Measurements from ENCODE around the gene SPTLC2. TPM values are rescaled to one million over a fixed set of nuclear protein-coding genes. Genes with fewer than 3 reads are reported as not detected.
"Not testable (repeated sequence)": the region's sequence is repeated elsewhere in the genome, so short reads cannot be mapped to it uniquely, and the experiment has no call there.

SPTLC2 gene
- total RNA-seq, 1 donor from 2014 or later: 29.6 TPM

- Mint-ChIP-seq H3K27me3 (ENCODE audit: low read depth) (no peaks in the 10 kb centered on the region), H3K9me3 (no peaks in the 10 kb centered on the region), H3K4me3 (ENCODE audit: low read depth) (peak overlapping the region; percentile 66), H3K36me3 (ENCODE audit: low read depth) (peaks cover 35% of the 10 kb centered on the region), H3K27ac (peak overlapping the region; percentile 57), H3K4me1 (ENCODE audit: low read depth) (peaks cover 46% of the 10 kb centered on the region)
- intact Hi-C loops (cut with micrococcal nuclease): no loop called here
- peak; percentile 19 for DNase-seq (ENCODE audit: low spot score)
These were observed 17.9 kb downstream of the SPTLC2 start for GRCh38 chr14:77598366-77599070.

DNA sequence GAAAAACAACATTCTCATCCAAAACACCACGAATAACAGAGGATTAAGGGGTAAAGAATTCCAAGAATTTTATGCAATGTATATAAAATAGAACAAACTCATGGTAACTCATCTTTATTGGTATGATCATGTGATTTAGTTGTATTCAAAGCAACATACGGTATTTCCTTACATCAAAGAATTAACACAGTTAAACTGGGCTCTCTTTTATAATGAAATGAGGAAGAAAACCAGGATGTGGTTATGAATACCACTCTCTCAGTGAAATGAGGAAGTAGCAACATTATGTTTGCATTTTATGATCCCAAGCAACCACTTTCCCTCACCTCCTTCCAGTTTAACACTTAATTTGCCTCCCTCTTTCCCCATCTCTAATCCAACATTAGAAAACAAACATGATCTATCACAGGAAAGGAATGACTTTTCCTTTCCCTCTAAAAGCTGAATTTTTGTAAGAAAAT, 22.9 kb downstream of the SPTLC2 start:
- Mint-ChIP-seq H3K4me3 (ENCODE audit: low read depth) (peak overlapping the region; percentile 55), H3K27ac (peak overlapping the region; percentile 72), H3K27me3 (ENCODE audit: low read depth) (no peaks in the 10 kb centered on the region), H3K4me1 (ENCODE audit: low read depth) (peaks cover 51% of the 10 kb centered on the region), H3K9me3 (no peaks in the 10 kb centered on the region), H3K36me3 (ENCODE audit: low read depth) (peaks cover 51% of the 10 kb centered on the region)
- no peak for DNase-seq (ENCODE audit: low spot score)
- intact Hi-C loops (cut with micrococcal nuclease): no loop called here

- Mint-ChIP-seq H3K9me3 (no peaks in the 10 kb centered on the region), H3K27ac (peak overlapping the region; percentile 19), H3K27me3 (ENCODE audit: low read depth) (no peaks in the 10 kb centered on the region), H3K4me1 (ENCODE audit: low read depth) (peaks cover 53% of the 10 kb centered on the region), H3K36me3 (ENCODE audit: low read depth) (peaks cover 50% of the 10 kb centered on the region), H3K4me3 (ENCODE audit: low read depth) (no peak overlapping the region)
- intact Hi-C loops (cut with micrococcal nuclease): no loop called here
- no peak for DNase-seq (ENCODE audit: low spot score)
These were observed 25.5 kb downstream of the SPTLC2 start for GRCh38 chr14:77590845-77591485.

DNA sequence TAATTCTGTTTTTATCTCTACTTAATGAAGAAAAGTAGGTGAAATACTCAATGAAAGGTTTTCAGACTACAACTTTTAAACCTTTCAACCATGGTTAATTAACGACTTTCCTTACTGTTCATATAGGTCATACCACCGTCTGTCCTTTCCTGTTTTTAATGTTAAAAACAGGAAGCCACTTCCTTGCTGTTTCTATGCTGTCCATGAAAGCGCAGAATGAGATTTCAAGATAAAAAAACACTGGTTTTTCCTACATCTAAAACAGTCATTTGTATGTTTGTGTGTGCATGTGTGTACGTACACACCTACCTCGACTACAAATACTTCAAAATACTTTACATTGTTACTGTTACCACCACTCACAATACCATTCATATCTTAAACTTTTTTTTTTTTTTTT, 27.3 kb downstream of the SPTLC2 start:
- intact Hi-C loops (cut with micrococcal nuclease): no loop called here
- no peak for DNase-seq (ENCODE audit: low spot score)
- H3K27ac Mint-ChIP-seq: no peak overlapping the region
- peaks cover 49% of the 10 kb centered on the region for H3K4me1 Mint-ChIP-seq (ENCODE audit: low read depth)
- H3K36me3 Mint-ChIP-seq (ENCODE audit: low read depth): peaks cover 38% of the 10 kb centered on the region
- H3K27me3 Mint-ChIP-seq (ENCODE audit: low read depth): no peaks in the 10 kb centered on the region
- peak overlapping the region; percentile 30 for H3K4me3 Mint-ChIP-seq (ENCODE audit: low read depth)
- no peaks in the 10 kb centered on the region for H3K9me3 Mint-ChIP-seq

GRCh38 chr14:77588411-77589025, 27.9 kb downstream of the SPTLC2 start:
- peak overlapping the region; percentile 42 for H3K27ac Mint-ChIP-seq

GRCh38 chr14:77585385-77585784, 31.1 kb downstream of the SPTLC2 start:
- Mint-ChIP-seq H3K27ac (no peak overlapping the region), H3K9me3 (no peaks in the 10 kb centered on the region), H3K27me3 (ENCODE audit: low read depth) (no peaks in the 10 kb centered on the region), H3K4me1 (ENCODE audit: low read depth) (peaks cover 46% of the 10 kb centered on the region), H3K4me3 (ENCODE audit: low read depth) (no peak overlapping the region), H3K36me3 (ENCODE audit: low read depth) (peaks cover 22% of the 10 kb centered on the region)
- no peak for DNase-seq (ENCODE audit: low spot score)
- intact Hi-C loops (cut with micrococcal nuclease): no loop called here

More at GRCh38 chr14:77588411-77589025, 27.9 kb downstream of the SPTLC2 start:
- H3K4me3 Mint-ChIP-seq (ENCODE audit: low read depth); intact Hi-C loops (cut with micrococcal nuclease); DNase-seq (ENCODE audit: low spot score); H3K27me3 Mint-ChIP-seq (ENCODE audit: low read depth); H3K9me3 Mint-ChIP-seq: not testable (repeated sequence)
- Mint-ChIP-seq H3K4me1 (ENCODE audit: low read depth) (peaks cover 46% of the 10 kb centered on the region), H3K36me3 (ENCODE audit: low read depth) (peaks cover 34% of the 10 kb centered on the region)

GRCh38 chr14:77584809-77585208, 31.6 kb downstream of the SPTLC2 start:
- Mint-ChIP-seq H3K4me3 (ENCODE audit: low read depth) (no peak overlapping the region), H3K9me3 (no peaks in the 10 kb centered on the region), H3K4me1 (ENCODE audit: low read depth) (peaks cover 43% of the 10 kb centered on the region), H3K27me3 (ENCODE audit: low read depth) (no peaks in the 10 kb centered on the region), H3K36me3 (ENCODE audit: low read depth) (peaks cover 20% of the 10 kb centered on the region), H3K27ac (no peak overlapping the region)
- intact Hi-C loops (cut with micrococcal nuclease): loop anchor here (5.0 kb wide), 1 partner anchor 32 kb away; the partner anchor contains the start of gene SPTLC2
- no peak for DNase-seq (ENCODE audit: low spot score)

DNA sequence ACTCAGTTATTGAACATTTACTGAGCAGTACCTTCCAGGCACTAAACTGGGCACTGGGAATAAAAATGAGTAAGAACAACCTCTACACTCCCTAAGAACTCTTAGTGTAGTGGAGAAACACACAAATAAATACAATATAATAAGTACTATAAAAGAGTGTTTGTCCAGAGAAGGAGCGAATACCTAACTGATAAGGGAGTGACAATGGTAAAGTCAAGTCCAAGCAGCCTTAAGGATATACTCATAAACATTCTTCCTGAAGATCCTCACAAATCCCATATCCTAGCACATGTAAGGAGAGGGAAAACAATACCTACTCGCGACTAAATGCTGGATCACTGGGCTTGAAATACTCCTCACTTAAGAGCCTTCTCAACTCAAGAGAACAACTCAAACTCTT, 32.8 kb downstream of the SPTLC2 start:
- Mint-ChIP-seq H3K27me3 (ENCODE audit: low read depth) (no peaks in the 10 kb centered on the region), H3K27ac (no peak overlapping the region), H3K36me3 (ENCODE audit: low read depth) (peaks cover 23% of the 10 kb centered on the region), H3K4me1 (ENCODE audit: low read depth) (peaks cover 36% of the 10 kb centered on the region), H3K9me3 (no peaks in the 10 kb centered on the region), H3K4me3 (ENCODE audit: low read depth) (no peak overlapping the region)
- intact Hi-C loops (cut with micrococcal nuclease): loop anchor here (5.0 kb wide), 1 partner anchor 34 kb away; the partner anchor contains the start of gene SPTLC2
- no peak for DNase-seq (ENCODE audit: low spot score)

DNA sequence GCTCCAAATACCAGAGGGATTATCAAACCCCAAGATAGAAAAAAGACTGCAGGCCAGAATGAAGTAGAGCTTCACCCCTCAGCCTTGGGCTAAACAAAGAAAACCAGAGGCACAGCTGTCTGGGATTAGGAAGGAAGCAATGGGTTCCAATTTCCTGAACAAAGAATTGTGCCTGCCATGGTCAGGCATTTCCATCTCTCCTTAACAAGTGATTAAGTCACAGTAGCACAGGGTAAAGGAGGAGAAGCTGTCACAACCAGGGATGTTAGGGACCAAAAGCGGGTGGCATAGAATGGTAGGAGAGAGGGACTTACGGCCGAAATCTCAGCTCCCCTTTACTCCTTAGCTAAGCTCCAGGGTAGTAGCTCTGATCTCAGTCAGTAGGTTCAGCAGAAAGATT, 33.9 kb downstream of the SPTLC2 start:
- no peak for DNase-seq (ENCODE audit: low spot score)
- intact Hi-C loops (cut with micrococcal nuclease): loop anchor here (5.0 kb wide), 1 partner anchor 35 kb away; the partner anchor contains the start of gene SPTLC2
- Mint-ChIP-seq H3K4me1 (ENCODE audit: low read depth) (peaks cover 29% of the 10 kb centered on the region), H3K27ac (no peak overlapping the region), H3K9me3 (no peaks in the 10 kb centered on the region), H3K27me3 (ENCODE audit: low read depth) (no peaks in the 10 kb centered on the region), H3K4me3 (ENCODE audit: low read depth) (no peak overlapping the region), H3K36me3 (ENCODE audit: low read depth) (peaks cover 16% of the 10 kb centered on the region)

GRCh38 chr14:77580964-77581505, 35.4 kb downstream of the SPTLC2 start:
- Mint-ChIP-seq H3K4me3 (ENCODE audit: low read depth) (peak overlapping the region; percentile 33), H3K27me3 (ENCODE audit: low read depth) (no peaks in the 10 kb centered on the region), H3K27ac (peak overlapping the region; percentile 28), H3K36me3 (ENCODE audit: low read depth) (peaks cover 22% of the 10 kb centered on the region), H3K9me3 (no peaks in the 10 kb centered on the region), H3K4me1 (ENCODE audit: low read depth) (peaks cover 26% of the 10 kb centered on the region)
- intact Hi-C loops (cut with micrococcal nuclease): loop anchor here (5.0 kb wide), 1 partner anchor 36 kb away; the partner anchor contains the start of gene SPTLC2
- no peak for DNase-seq (ENCODE audit: low spot score)

GRCh38 chr14:77580477-77580876, 36.0 kb downstream of the SPTLC2 start:
- no peak overlapping the region for H3K4me3 Mint-ChIP-seq (ENCODE audit: low read depth)
- no peak for DNase-seq (ENCODE audit: low spot score)
- H3K36me3 Mint-ChIP-seq (ENCODE audit: low read depth): peaks cover 27% of the 10 kb centered on the region
- intact Hi-C loops (cut with micrococcal nuclease): loop anchor here (5.0 kb wide), 1 partner anchor 37 kb away; the partner anchor contains the start of gene SPTLC2
- H3K4me1 Mint-ChIP-seq (ENCODE audit: low read depth): peaks cover 26% of the 10 kb centered on the region
- H3K9me3 Mint-ChIP-seq: no peaks in the 10 kb centered on the region
- no peaks in the 10 kb centered on the region for H3K27me3 Mint-ChIP-seq (ENCODE audit: low read depth)
- no peak overlapping the region for H3K27ac Mint-ChIP-seq

GRCh38 chr14:77579780-77580179, 36.7 kb downstream of the SPTLC2 start:
- H3K4me1 Mint-ChIP-seq (ENCODE audit: low read depth): peaks cover 26% of the 10 kb centered on the region
- intact Hi-C loops (cut with micrococcal nuclease): loop anchor here (5.0 kb wide), 1 partner anchor 38 kb away; the partner anchor contains the start of gene SPTLC2
- DNase-seq (ENCODE audit: low spot score): no peak
- H3K27ac Mint-ChIP-seq: no peak overlapping the region
- H3K4me3 Mint-ChIP-seq (ENCODE audit: low read depth): no peak overlapping the region
- no peaks in the 10 kb centered on the region for H3K27me3 Mint-ChIP-seq (ENCODE audit: low read depth)
- peaks cover 32% of the 10 kb centered on the region for H3K36me3 Mint-ChIP-seq (ENCODE audit: low read depth)
- H3K9me3 Mint-ChIP-seq: no peaks in the 10 kb centered on the region

Data from activated T-helper 2 cell treated with anti-CD3 and anti-CD28 coated beads, Interferon-gamma antibody, Interleukin-2, Interleukin-4, amounts not matched to agents 10 μg/mL and 5 μg/mL and 100 μg/mL, durations not matched to agents 14 hours and 24 hours and 36 hours (primary cell).